ENCODE measurements around the gene SCN2B. TPM values are rescaled to one million over a fixed set of nuclear protein-coding genes. Genes with fewer than 3 reads are reported as not detected.
A peak's percentile ranks its signal among the peaks of the same experiment; 100 is the strongest.

The SCN2B gene
- total RNA-seq, 1 donor from 2014 or later = not detected

GRCh38 chr11:118175031-118175992 is 1.1 kb downstream of the SCN2B start:
- no peak for DNase-seq (ENCODE audit: low read depth in 2 of 2)

GRCh38 chr11:118174006-118174567 is 2.4 kb downstream of the SCN2B start:
- DNase-seq (ENCODE audit: low read depth in 2 of 2) = no peak

- no peak for DNase-seq (ENCODE audit: low read depth in 2 of 2)
Measured at GRCh38 chr11:118172356-118172755, 4.1 kb downstream of the SCN2B start.

- DNase-seq (ENCODE audit: low read depth in 2 of 2) = peak; percentile 39 to 57
Measured at GRCh38 chr11:118171269-118172062, 5.0 kb downstream of the SCN2B start.

- no peak for DNase-seq (ENCODE audit: low read depth in 2 of 2)
Measured at GRCh38 chr11:118170882-118171268, 5.6 kb downstream of the SCN2B start.

GRCh38 chr11:118170231-118170630 is 6.2 kb downstream of the SCN2B start:
- DNase-seq (ENCODE audit: low read depth in 2 of 2) = no peak

- no peak for DNase-seq (ENCODE audit: low read depth in 2 of 2)
Measured at GRCh38 chr11:118169300-118170140, 6.9 kb downstream of the SCN2B start.

- no peak for DNase-seq (ENCODE audit: low read depth in 2 of 2)
Measured at GRCh38 chr11:118168751-118169150, 7.7 kb downstream of the SCN2B start.

- DNase-seq (ENCODE audit: low read depth in 2 of 2) = no peak
Measured at GRCh38 chr11:118168316-118168715, 8.1 kb downstream of the SCN2B start.

GRCh38 chr11:118167906-118168305 is 8.5 kb downstream of the SCN2B start:
- DNase-seq (ENCODE audit: low read depth in 2 of 2) = no peak

- DNase-seq (ENCODE audit: low read depth in 2 of 2) = no peak
Measured at GRCh38 chr11:118167253-118167652, 9.2 kb downstream of the SCN2B start.

- no peak for DNase-seq (ENCODE audit: low read depth in 2 of 2)
Measured at GRCh38 chr11:118166641-118167040, 9.8 kb downstream of the SCN2B start.

GRCh38 chr11:118164885-118165284 is 11.6 kb downstream of the SCN2B start:
- no peak for DNase-seq (ENCODE audit: low read depth in 2 of 2)

- no peak for DNase-seq (ENCODE audit: low read depth in 2 of 2)
Measured at GRCh38 chr11:118163494-118163893, 12.9 kb downstream of the SCN2B start.

GRCh38 chr11:118162846-118163245 is 13.6 kb downstream of the SCN2B start:
- no peak for DNase-seq (ENCODE audit: low read depth in 2 of 2)

GRCh38 chr11:118161786-118162185 is 14.7 kb downstream of the SCN2B start:
- DNase-seq (ENCODE audit: low read depth in 2 of 2) = no peak

- DNase-seq (ENCODE audit: low read depth in 2 of 2) = no peak
Measured at GRCh38 chr11:118157186-118157895, 19.1 kb downstream of the SCN2B start.

GRCh38 chr11:118156531-118157185 is 19.8 kb downstream of the SCN2B start:
- DNase-seq (ENCODE audit: low read depth in 2 of 2) = no peak

GRCh38 chr11:118155776-118156530 is 20.5 kb downstream of the SCN2B start:
- DNase-seq (ENCODE audit: low read depth in 2 of 2) = no peak

Measured in dermis microvascular lymphatic vessel endothelial cell (primary cell).